IMR-90 (cell line): ENCODE measurements around the gene BLOC1S2. TPM values are rescaled to one million over a fixed set of nuclear protein-coding genes. Genes with fewer than 3 reads are reported as not detected.

Experiments used
- ATAC-seq: fragments of 200-7000 bp; cut with Tn5 transposase; 2 replicates; pipeline ENCODE4 v1.9.1; 2020; ENCODE audit warnings: low read depth, mild to moderate bottlenecking, moderate library complexity
- BruUV-seq: library from RNA; stranded (reverse); fragments of 400-500 nt; replicated peaks from 2 replicates; lab custom pipeline; 2021; lab: Mats Ljungman, UMichigan
- CTCF ChIA-PET: fragments of 300-600 bp; formaldehyde crosslinking; extraction: SDS; loops from one replicate; lab custom pipeline; 2021; ENCODE audit warnings: antibody characterized with exemption; lab: Yijun Ruan, JAX
- POLR2A ChIA-PET: fragments of 300-600 bp; sonication (Branson Sonifier 250); formaldehyde crosslinking; loops from one replicate; lab custom pipeline; 2022; ENCODE audit warnings: antibody characterized with exemption; ENCODE audit not compliant: unreplicated experiment; lab: Charles Lee
- DNase-seq: peaks from one replicate; pipeline ENCODE4 v3.0.0; 2013
- H2AFZ ChIP-seq: replicated peaks from 2 replicates; pipeline ENCODE3; 2013; ENCODE audit warnings: low read length, mild to moderate bottlenecking; ENCODE audit not compliant: poor library complexity
- H2AK5ac ChIP-seq: 2 replicates; pipeline ENCODE4 v1.6.1; 2013; ENCODE audit warnings: low read depth, low read length, inconsistent platforms
- H2AK9ac ChIP-seq: replicated peaks from 2 replicates; pipeline ENCODE3; 2013; ENCODE audit warnings: mild to moderate bottlenecking, low read depth, low read length, moderate library complexity; ENCODE audit not compliant: poor library complexity
- H2BK120ac ChIP-seq: 2 replicates; pipeline ENCODE4 v1.6.1; 2013; ENCODE audit warnings: low read depth, low read length, inconsistent platforms
- H2BK15ac ChIP-seq: 3 replicates; pipeline ENCODE4 v1.6.1; 2013; ENCODE audit warnings: low read depth, low read length, inconsistent platforms
- H2BK20ac ChIP-seq: 2 replicates; pipeline ENCODE4 v1.6.1; 2013; ENCODE audit warnings: low read depth, mild to moderate bottlenecking, inconsistent platforms, low read length, moderate library complexity
- H2BK5ac ChIP-seq: 2 replicates; pipeline ENCODE4 v1.6.1; 2013; ENCODE audit warnings: mild to moderate bottlenecking, low read depth, low read length, inconsistent platforms; ENCODE audit not compliant: poor library complexity, severe bottlenecking
- H3K14ac ChIP-seq: replicated peaks from 2 replicates; pipeline ENCODE4 v1.6.1; 2013; ENCODE audit warnings: low read depth, low read length, inconsistent platforms
- H3K18ac ChIP-seq: 2 replicates; pipeline ENCODE4 v1.6.1; 2013; ENCODE audit warnings: low read depth, low read length, control low read depth
- H3K23ac ChIP-seq: 2 replicates; pipeline ENCODE4 v1.6.1; 2013; ENCODE audit warnings: low read depth, low read length, inconsistent platforms
- H3K27ac ChIP-seq: 2 replicates; pipeline ENCODE4 v1.5.1; 2013; ENCODE audit warnings: mild to moderate bottlenecking, control low read depth, low read length; ENCODE audit not compliant: insufficient read depth
- H3K27me3 ChIP-seq: 2 replicates; pipeline ENCODE4 v1.6.1; 2013; ENCODE audit warnings: low read length; ENCODE audit not compliant: control insufficient read depth, insufficient read depth
- H3K36me3 ChIP-seq: 2 replicates; pipeline ENCODE4 v1.6.1; 2013; ENCODE audit warnings: low read length, mixed read lengths; ENCODE audit not compliant: control insufficient read depth, insufficient read depth
- H3K4ac ChIP-seq: 2 replicates; pipeline ENCODE4 v1.6.1; 2013; ENCODE audit warnings: low read depth, low read length, inconsistent platforms
- H3K4me1 ChIP-seq: 2 replicates; pipeline ENCODE4 v1.6.1; 2013; ENCODE audit warnings: low read length, mixed read lengths; ENCODE audit not compliant: control insufficient read depth, insufficient read depth
- H3K4me2 ChIP-seq: 2 replicates; pipeline ENCODE4 v1.6.1; 2013; ENCODE audit warnings: low read depth, mild to moderate bottlenecking, control low read depth, low read length, moderate library complexity
- H3K4me3 ChIP-seq: 2 replicates; pipeline ENCODE4 v1.5.1; 2013; ENCODE audit warnings: low read depth, mild to moderate bottlenecking, control low read depth, low read length, moderate library complexity; ENCODE audit not compliant: insufficient read depth
- H3K56ac ChIP-seq: 2 replicates; pipeline ENCODE4 v1.6.1; 2013; ENCODE audit warnings: low read length, inconsistent platforms; ENCODE audit not compliant: insufficient read depth; ENCODE audit errors: extremely low read depth
- H3K79me1 ChIP-seq, 2 experiments: 2 replicates each; pipeline ENCODE4 v1.6.1; 2013; ENCODE audit warnings: low read length in 2 of 2, inconsistent platforms in 1 of 2, low read depth in 1 of 2
- H3K9ac ChIP-seq: 2 replicates; pipeline ENCODE4 v1.6.1; 2013; ENCODE audit warnings: low read depth, low read length, control low read depth
- H3K9me1 ChIP-seq: 2 replicates; pipeline ENCODE4 v1.6.1; 2013; ENCODE audit warnings: low read length, inconsistent platforms; ENCODE audit not compliant: insufficient read depth
- H3K9me3 ChIP-seq: 2 replicates; pipeline ENCODE4 v1.6.1; 2013; ENCODE audit warnings: low read length; ENCODE audit not compliant: control insufficient read depth, insufficient read depth
- H4K20me1 ChIP-seq: 2 replicates; pipeline ENCODE4 v1.6.1; 2013; ENCODE audit warnings: low read length, inconsistent platforms; ENCODE audit not compliant: insufficient read depth
- H4K5ac ChIP-seq: 2 replicates; pipeline ENCODE4 v1.6.1; 2013; ENCODE audit warnings: mild to moderate bottlenecking, low read depth, low read length, control low read depth
- H4K8ac ChIP-seq, 2 experiments: 2 replicates each; pipeline ENCODE4 v1.6.1; 2013; ENCODE audit warnings: low read depth in 2 of 2, low read length in 2 of 2, control low read depth in 1 of 2, inconsistent platforms in 1 of 2
- H4K91ac ChIP-seq: 2 replicates; pipeline ENCODE4 v1.6.1; 2013; ENCODE audit warnings: low read depth, low read length, inconsistent platforms; ENCODE audit not compliant: insufficient read depth
- BHLHE40 ChIP-seq: fragments of 150-350 bp; IDR thresholded peaks from 2 replicates; pipeline ENCODE4 v1.6.1; 2016; ENCODE audit warnings: mild to moderate bottlenecking, low read depth, low read length
- CEBPB ChIP-seq: IDR thresholded peaks from 2 replicates; pipeline ENCODE4 v1.6.1; 2012; ENCODE audit warnings: low read depth, low read length, improper control_type of control experiment
- CHD1 ChIP-seq: IDR thresholded peaks from 2 replicates; pipeline ENCODE4 v1.6.1; 2012; ENCODE audit warnings: low read depth, low read length, improper control_type of control experiment
- CTCF ChIP-seq: conservative IDR thresholded peaks from 2 replicates; pipeline ENCODE4 v1.5.1; 2012; ENCODE audit warnings: mild to moderate bottlenecking, low read depth, low read length, improper control_type of control experiment
- ELK1 ChIP-seq: fragments of 150-350 bp; IDR thresholded peaks from 2 replicates; pipeline ENCODE4 v1.6.1; 2016; ENCODE audit warnings: low read depth, mild to moderate bottlenecking, low read length, moderate library complexity, borderline replicate concordance
- FOS ChIP-seq: fragments of 150-350 bp; IDR thresholded peaks from 2 replicates; pipeline ENCODE4 v1.6.1; 2016; ENCODE audit warnings: low read depth, low read length
- MAZ ChIP-seq: IDR thresholded peaks from 2 replicates; pipeline ENCODE4 v1.6.1; 2012; ENCODE audit warnings: low read depth, mild to moderate bottlenecking, low read length, improper control_type of control experiment, moderate library complexity, borderline replicate concordance
- MXI1 ChIP-seq: IDR thresholded peaks from 2 replicates; pipeline ENCODE4 v1.6.1; 2012; ENCODE audit warnings: low read depth, mild to moderate bottlenecking, low read length, moderate library complexity, borderline replicate concordance
- NFE2L2 ChIP-seq: fragments of 150-350 bp; IDR thresholded peaks from 2 replicates; pipeline ENCODE4 v1.6.1; 2016; ENCODE audit warnings: low read depth, mild to moderate bottlenecking, low read length
- POLR2A ChIP-seq: IDR thresholded peaks from 2 replicates; pipeline ENCODE4 v1.6.1; 2012; ENCODE audit warnings: mild to moderate bottlenecking, low read depth, low read length
- RAD21 ChIP-seq: IDR thresholded peaks from 2 replicates; pipeline ENCODE4 v1.6.1; 2012; ENCODE audit warnings: low read length, improper control_type of control experiment
- RCOR1 ChIP-seq: IDR thresholded peaks from 2 replicates; pipeline ENCODE4 v1.6.1; 2012; ENCODE audit warnings: mild to moderate bottlenecking, low read length, improper control_type of control experiment; ENCODE audit not compliant: insufficient replicate concordance
- RFX5 ChIP-seq: IDR thresholded peaks from 2 replicates; pipeline ENCODE4 v1.8.0; 2012; ENCODE audit warnings: low read depth, mild to moderate bottlenecking, low read length, moderate library complexity
- SMC3 ChIP-seq: fragments of 150-350 bp; IDR thresholded peaks from 2 replicates; pipeline ENCODE4 v1.6.1; 2016; ENCODE audit warnings: low read depth, mild to moderate bottlenecking, antibody characterized with exemption, low read length, moderate library complexity
- USF2 ChIP-seq: fragments of 150-350 bp; IDR thresholded peaks from 2 replicates; pipeline ENCODE4 v1.6.1; 2017; ENCODE audit warnings: mild to moderate bottlenecking, antibody characterized with exemption, low read length, low read depth
- WGBS, 2 experiments: methylation state at CpG; one replicate each; pipeline versions ENCODE4 v1.1.5 to v1.1.7; 2013; ENCODE audit warnings: missing lambda C conversion rate in 2 of 2; ENCODE audit not compliant: insufficient read length in 1 of 2; ENCODE audit errors: extremely low coverage in 2 of 2; 5-methylcytosine and 5-hydroxymethylcytosine counted together
- dilution Hi-C: fragments of 300-500 bp; cut with HindIII; formaldehyde crosslinking; loops from one replicate; pipeline ENCODE4 v1.14.3; 2018; ENCODE audit warnings: low sequenced_read_pairs; ENCODE audit not compliant: unreplicated experiment
- in situ Hi-C: fragments of 300-500 bp; cut with MboI; formaldehyde crosslinking; loops from 3 replicates; pipeline ENCODE4 v1.14.3; 2019; ENCODE audit warnings: low sequenced_read_pairs, inconsistent platforms, mixed read lengths
- intact Hi-C: fragments of 100-400 bp; cut with micrococcal nuclease; formaldehyde crosslinking; loops from 2 replicates; pipeline ENCODE4 v1.10.0; 2022
- polyA plus RNA-seq, 3 experiments: library from polyadenylated mRNA; depleted of rRNA; stranded (reverse); fragments of >200 nt; gene quantifications; 2 replicates each; pipeline ENCODE4 v1.2.3, GENCODE V29; 2012; ENCODE audit warnings: low replicate concordance in 1 of 3
- total RNA-seq: library from RNA; depleted of rRNA; stranded (reverse); fragments of >200 nt; gene quantifications from 2 replicates; pipeline ENCODE4 v1.2.3, GENCODE V29; 2012

Gene BLOC1S2
- total and polyA plus RNA-seq, 2 of the 4 experiments (the other 2 are of a cell fraction) = 26.0 to 28.9 TPM

- ATAC-seq (no peak), DNase-seq (no peak)
- Histone ChIP-seq H3K23ac (no peak overlapping the region), H3K9ac (no peak overlapping the region), H2BK15ac (no peak overlapping the region), H3K4me2 (no peak overlapping the region), H4K8ac (no peak overlapping the region), H2AK9ac (no peak overlapping the region), H3K9me1 (no peaks in the 10 kb centered on the region), H4K91ac (no peak overlapping the region), H3K27ac (no peak overlapping the region), H2AK5ac (no peak overlapping the region), H3K56ac (no peak overlapping the region), H3K79me1 (peaks cover 8 to 16% of the 10 kb centered on the region in 2 experiments; a peak in 2 of 4 replicates), H3K4me3 (no peak overlapping the region), H3K36me3 (no peaks in the 10 kb centered on the region), H3K18ac (no peak overlapping the region), H3K4ac (no peak overlapping the region), H4K20me1 (no peaks in the 10 kb centered on the region), H2BK20ac (no peak overlapping the region), H2BK120ac (no peak overlapping the region), H2BK5ac (no peak overlapping the region), H3K27me3 (peaks cover 22% of the 10 kb centered on the region), H3K14ac (no peak overlapping the region), H2AFZ (no peak overlapping the region), H3K4me1 (peaks cover 3% of the 10 kb centered on the region), H4K5ac (no peak overlapping the region), H3K9me3 (no peaks in the 10 kb centered on the region)
- no TSS peak for BruUV-seq
- no CpG with 5 or more reads among the region's 2 CpGs for WGBS, 2 experiments
- dilution Hi-C loops (no loop called here), intact Hi-C loops (no loop called here), in situ Hi-C loops (no loop called here)
- POLR2A ChIA-PET = no interaction called here
- no peak for TF ChIP-seq USF2
- TF ChIP-seq CHD1 = no peak
- no peak for TF ChIP-seq POLR2A
- no peak for TF ChIP-seq CTCF
- no peak for TF ChIP-seq FOS
- TF ChIP-seq RCOR1 = no peak
- TF ChIP-seq MAZ = no peak
- no peak for TF ChIP-seq RFX5
- no peak for TF ChIP-seq CEBPB
- no peak for TF ChIP-seq SMC3
- TF ChIP-seq RAD21 = no peak
- TF ChIP-seq ELK1 = no peak
- no peak for TF ChIP-seq NFE2L2
- TF ChIP-seq MXI1 = no peak
- TF ChIP-seq BHLHE40 = no peak
- CTCF ChIA-PET = no interaction called here
These were observed 3.2 kb upstream of the BLOC1S2 start for GRCh38 chr10:100289641-100290040.
